Endothelial cell of umbilical vein (primary cell): ENCODE measurements around the gene FRK.

Experiments
- CTCF ChIP-seq, 2 donors: IDR thresholded peaks; 1 replicate in 1 of 2; 2 replicates in 1 of 2; pipeline ENCODE4 v1.5.1; 2011; ENCODE audit warnings: low read length in 2 of 2, mild to moderate bottlenecking in 2 of 2, moderate library complexity in 2 of 2, control low read depth in 1 of 2, inconsistent platforms in 1 of 2, low read depth in 1 of 2; ENCODE audit not compliant: insufficient read depth in 1 of 2; ENCODE audit errors: extremely low read depth in 1 of 2
- EZH2 ChIP-seq: IDR thresholded peaks from 2 replicates; pipeline ENCODE4 v1.6.1; 2012; ENCODE audit warnings: borderline replicate concordance, low read depth, mild to moderate bottlenecking, moderate library complexity, low read length, inconsistent platforms; ENCODE audit not compliant: severe bottlenecking
- JUN ChIP-seq: IDR thresholded peaks from 2 replicates; pipeline ENCODE4 v1.6.1; 2011; ENCODE audit warnings: borderline replicate concordance, low read depth; ENCODE audit not compliant: insufficient read length, insufficient read depth
- MAX ChIP-seq: IDR thresholded peaks from 2 replicates; pipeline ENCODE4 v1.6.1; 2011; ENCODE audit not compliant: insufficient read depth, insufficient read length
- POLR2A ChIP-seq: IDR thresholded peaks from 2 replicates; pipeline ENCODE4 v1.6.1; 2012; ENCODE audit warnings: low read depth, mild to moderate bottlenecking, control low read depth, low read length
- POLR2AphosphoS5 ChIP-seq: IDR thresholded peaks from 2 replicates; pipeline ENCODE4 v1.6.1; 2012; ENCODE audit warnings: low read depth, mild to moderate bottlenecking, control low read depth, low read length, moderate library complexity; ENCODE audit not compliant: insufficient read depth

- no peak for TF ChIP-seq MAX
- TF ChIP-seq EZH2 = no peak
- no peak for TF ChIP-seq POLR2A
- TF ChIP-seq CTCF (IDR thresholded peaks at IDR 0.05; ENCODE audit: extremely low read depth in 1 of 2, insufficient read depth in 1 of 2, low read depth in 1 of 2, low read length in 2 of 2) = no peak
- no peak for TF ChIP-seq JUN
- no peak for TF ChIP-seq POLR2AphosphoS5
Observed at GRCh38 chr6:115882174-115882573, 178.5 kb downstream of the FRK start.
